Measurements from ENCODE around the gene CD44. TPM values are rescaled to one million over a fixed set of nuclear protein-coding genes. Genes with fewer than 3 reads are reported as not detected.

Gene CD44
- total RNA-seq, 1 donor from 2014 or later: 155 TPM

- H3K27ac Mint-ChIP-seq (ENCODE audit: unreplicated experiment): no peak overlapping the region
- no peak for TF ChIP-seq CTCF (IDR thresholded peaks at IDR 0.05; ENCODE audit: unreplicated experiment)
- H3K9me3 Mint-ChIP-seq (ENCODE audit: unreplicated experiment): no peaks in the 10 kb centered on the region
- H3K36me3 Mint-ChIP-seq (ENCODE audit: low read depth, unreplicated experiment): no peaks in the 10 kb centered on the region
- no peak for DNase-seq (ENCODE audit: low spot score)
- no peaks in the 10 kb centered on the region for H3K27me3 Mint-ChIP-seq (ENCODE audit: unreplicated experiment)
- no peak overlapping the region for H3K4me3 Mint-ChIP-seq (ENCODE audit: unreplicated experiment)
- H3K4me1 Mint-ChIP-seq (ENCODE audit: unreplicated experiment): peaks cover 3% of the 10 kb centered on the region
These were observed 106.8 kb downstream of the CD44 start for GRCh38 chr11:35245786-35246185.

- H3K36me3 Mint-ChIP-seq (ENCODE audit: low read depth, unreplicated experiment): no peaks in the 10 kb centered on the region
- DNase-seq (ENCODE audit: low spot score): no peak
- no peaks in the 10 kb centered on the region for H3K27me3 Mint-ChIP-seq (ENCODE audit: unreplicated experiment)
- no peak for TF ChIP-seq CTCF (IDR thresholded peaks at IDR 0.05; ENCODE audit: unreplicated experiment)
- H3K4me1 Mint-ChIP-seq (ENCODE audit: unreplicated experiment): peaks cover 4% of the 10 kb centered on the region
- H3K9me3 Mint-ChIP-seq (ENCODE audit: unreplicated experiment): no peaks in the 10 kb centered on the region
- no peak overlapping the region for H3K4me3 Mint-ChIP-seq (ENCODE audit: unreplicated experiment)
- H3K27ac Mint-ChIP-seq (ENCODE audit: unreplicated experiment): no peak overlapping the region
These were observed 107.8 kb downstream of the CD44 start for GRCh38 chr11:35246745-35247144.

DNA sequence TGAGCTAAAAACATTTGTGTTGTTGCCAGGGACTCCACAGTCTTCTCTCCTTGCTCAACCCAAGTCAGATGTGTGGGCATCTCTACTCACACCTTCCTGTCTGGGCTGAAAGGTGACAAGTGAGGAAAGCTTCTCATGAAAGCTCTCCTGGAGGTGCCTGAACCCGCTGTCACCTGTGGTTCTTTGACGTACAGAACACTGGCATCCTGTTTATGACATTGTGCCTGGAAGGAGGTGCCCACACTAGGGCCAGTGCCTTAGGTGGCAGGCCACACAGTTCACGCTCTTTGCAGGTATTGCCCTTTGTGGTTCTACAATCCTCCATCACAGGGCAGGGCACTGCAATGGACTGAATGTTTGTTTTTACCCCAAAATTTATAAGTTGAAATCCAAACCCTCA, 108.5 kb downstream of the CD44 start:
- Mint-ChIP-seq H3K36me3 (ENCODE audit: low read depth, unreplicated experiment) (no peaks in the 10 kb centered on the region), H3K27me3 (ENCODE audit: unreplicated experiment) (no peaks in the 10 kb centered on the region), H3K4me1 (ENCODE audit: unreplicated experiment) (peaks cover 4% of the 10 kb centered on the region), H3K27ac (ENCODE audit: unreplicated experiment) (no peak overlapping the region), H3K9me3 (ENCODE audit: unreplicated experiment) (no peaks in the 10 kb centered on the region), H3K4me3 (ENCODE audit: unreplicated experiment) (no peak overlapping the region)
- DNase-seq (ENCODE audit: low spot score): no peak
- TF ChIP-seq CTCF (IDR thresholded peaks at IDR 0.05; ENCODE audit: unreplicated experiment): no peak

GRCh38 chr11:35247863-35248262, 108.9 kb downstream of the CD44 start:
- no peaks in the 10 kb centered on the region for H3K27me3 Mint-ChIP-seq (ENCODE audit: unreplicated experiment)
- H3K9me3 Mint-ChIP-seq (ENCODE audit: unreplicated experiment): no peaks in the 10 kb centered on the region
- H3K4me1 Mint-ChIP-seq (ENCODE audit: unreplicated experiment): peaks cover 4% of the 10 kb centered on the region
- H3K27ac Mint-ChIP-seq (ENCODE audit: unreplicated experiment): no peak overlapping the region
- no peak for DNase-seq (ENCODE audit: low spot score)
- TF ChIP-seq CTCF (IDR thresholded peaks at IDR 0.05; ENCODE audit: unreplicated experiment): no peak
- H3K36me3 Mint-ChIP-seq (ENCODE audit: low read depth, unreplicated experiment): no peaks in the 10 kb centered on the region
- no peak overlapping the region for H3K4me3 Mint-ChIP-seq (ENCODE audit: unreplicated experiment)

- no peak overlapping the region for H3K27ac Mint-ChIP-seq (ENCODE audit: unreplicated experiment)
- H3K4me3 Mint-ChIP-seq (ENCODE audit: unreplicated experiment): no peak overlapping the region
- no peaks in the 10 kb centered on the region for H3K9me3 Mint-ChIP-seq (ENCODE audit: unreplicated experiment)
- no peak for TF ChIP-seq CTCF (IDR thresholded peaks at IDR 0.05; ENCODE audit: unreplicated experiment)
- H3K4me1 Mint-ChIP-seq (ENCODE audit: unreplicated experiment): peaks cover 4% of the 10 kb centered on the region
- H3K36me3 Mint-ChIP-seq (ENCODE audit: low read depth, unreplicated experiment): no peaks in the 10 kb centered on the region
- H3K27me3 Mint-ChIP-seq (ENCODE audit: unreplicated experiment): no peaks in the 10 kb centered on the region
- DNase-seq (ENCODE audit: low spot score): no peak
These were observed 109.8 kb downstream of the CD44 start for GRCh38 chr11:35248558-35249323.
